Measurements from ENCODE around the gene ZNF385D. TPM values are rescaled to one million over a fixed set of nuclear protein-coding genes. Genes with fewer than 3 reads are reported as not detected.

ZNF385D gene
- polyA plus RNA-seq, 1 donor = 26.2 TPM

GRCh38 chr3:21672303-21672702 lies 78.7 kb downstream of the ZNF385D start:
- no peak for DNase-seq (ENCODE audit: low read depth)

DNA sequence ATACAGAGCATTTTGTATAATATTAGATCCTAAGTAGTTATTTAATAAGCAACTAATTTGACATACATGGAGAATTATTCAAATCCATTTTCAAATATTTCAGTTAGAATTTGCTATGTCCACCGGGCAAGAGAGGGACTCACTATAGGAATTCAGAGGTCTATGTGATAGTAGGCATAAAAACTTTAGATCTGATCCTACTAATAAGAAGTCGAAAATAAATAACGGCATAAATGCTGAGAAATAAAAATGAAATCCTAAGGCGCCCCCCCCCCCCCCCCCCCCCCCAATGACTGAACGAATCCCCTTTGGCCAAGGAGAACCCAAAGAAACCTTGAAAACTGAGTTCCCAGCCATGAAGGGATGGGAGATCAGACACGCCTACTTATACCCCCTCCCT lies 80.6 kb downstream of the ZNF385D start:
- DNase-seq (ENCODE audit: low read depth) = no peak

DNA sequence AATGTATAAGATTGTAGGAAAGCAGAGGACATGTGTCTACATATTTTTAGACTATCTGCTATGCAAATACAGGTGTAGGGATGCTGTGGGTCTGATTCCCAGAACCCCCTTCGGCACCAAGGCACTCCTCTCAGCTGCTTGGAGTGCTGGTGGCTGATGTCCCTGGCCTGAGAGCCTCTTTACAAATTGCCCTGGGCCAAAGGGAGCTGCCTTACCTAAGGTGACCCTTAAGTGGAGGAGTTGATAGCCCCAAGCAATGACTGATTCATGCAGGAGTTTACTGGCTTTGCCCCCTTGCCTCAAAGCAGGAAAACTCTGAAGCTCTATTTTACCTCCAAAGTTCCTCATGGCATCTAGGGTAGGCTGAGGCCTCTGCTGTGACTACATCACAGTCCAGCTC lies 83.0 kb downstream of the ZNF385D start:
- no peak for DNase-seq (ENCODE audit: low read depth)

GRCh38 chr3:21665444-21666100 lies 85.4 kb downstream of the ZNF385D start:
- no peak for DNase-seq (ENCODE audit: low read depth)

DNA sequence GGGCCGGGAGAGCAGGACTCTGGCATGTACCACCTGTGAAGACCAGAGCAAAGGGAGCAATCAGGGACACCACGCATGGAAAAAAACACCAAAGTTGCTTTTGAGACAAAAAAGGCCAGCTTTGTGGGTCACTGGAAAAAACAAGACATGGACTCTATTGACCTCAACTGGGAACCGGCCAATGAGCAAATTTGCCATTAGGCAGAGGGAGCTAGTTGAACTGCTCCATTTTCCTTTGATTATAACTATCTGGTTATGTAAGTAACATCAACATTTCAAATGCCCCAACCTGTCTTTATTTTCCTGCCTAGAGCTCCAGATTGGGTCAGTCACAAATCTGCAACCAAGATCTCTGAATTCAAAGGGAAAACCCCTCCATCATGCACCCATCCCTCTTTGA lies 86.0 kb downstream of the ZNF385D start:
- no peak for DNase-seq (ENCODE audit: low read depth)

DNA sequence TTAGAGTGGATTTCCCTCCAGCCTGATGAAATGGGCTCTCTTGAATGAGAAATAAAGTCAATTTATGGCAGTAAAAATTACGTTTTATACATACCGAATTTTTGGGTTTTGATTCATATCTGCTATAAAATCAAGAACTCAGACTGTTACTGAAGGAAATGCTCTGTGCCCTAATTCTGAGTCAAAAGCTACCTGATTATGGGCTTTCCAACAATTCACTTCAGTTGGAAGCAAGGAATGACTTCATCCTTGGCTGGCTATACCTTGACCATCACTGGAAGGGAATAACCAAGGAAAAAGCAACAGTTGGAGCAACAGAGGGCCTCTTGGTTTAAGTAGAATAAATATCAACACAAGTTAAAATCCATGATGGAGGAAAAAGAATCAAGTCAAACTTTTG lies 88.6 kb downstream of the ZNF385D start:
- DNase-seq (ENCODE audit: low read depth) = no peak

- no peak for DNase-seq (ENCODE audit: low read depth)
These were observed 96.3 kb downstream of the ZNF385D start for GRCh38 chr3:21654662-21655061.

- DNase-seq (ENCODE audit: low read depth) = no peak
These were observed 96.8 kb downstream of the ZNF385D start for GRCh38 chr3:21654241-21654640.

GRCh38 chr3:21649519-21649918 lies 101.5 kb downstream of the ZNF385D start:
- no peak for DNase-seq (ENCODE audit: low read depth)

DNA sequence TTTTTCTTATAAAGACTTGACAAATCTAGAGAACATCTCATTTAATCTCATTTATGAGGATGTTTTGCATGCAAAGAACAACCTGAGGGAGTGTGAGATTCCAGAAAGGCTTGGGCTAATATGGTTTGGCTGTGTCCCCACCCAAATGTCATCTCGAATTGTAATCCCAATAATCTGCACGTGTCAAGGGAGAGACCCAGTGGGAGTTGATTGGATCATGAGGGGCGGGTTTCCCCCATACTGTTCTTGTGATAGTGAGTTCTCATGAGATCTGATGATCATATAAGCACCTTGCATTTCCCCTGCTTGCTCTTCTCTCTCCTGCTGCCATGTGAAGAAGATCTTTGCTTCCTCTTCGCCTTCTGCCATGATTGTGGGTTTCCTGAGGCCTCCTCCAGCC lies 103.0 kb downstream of the ZNF385D start:
- DNase-seq (ENCODE audit: low read depth) = no peak

DNA sequence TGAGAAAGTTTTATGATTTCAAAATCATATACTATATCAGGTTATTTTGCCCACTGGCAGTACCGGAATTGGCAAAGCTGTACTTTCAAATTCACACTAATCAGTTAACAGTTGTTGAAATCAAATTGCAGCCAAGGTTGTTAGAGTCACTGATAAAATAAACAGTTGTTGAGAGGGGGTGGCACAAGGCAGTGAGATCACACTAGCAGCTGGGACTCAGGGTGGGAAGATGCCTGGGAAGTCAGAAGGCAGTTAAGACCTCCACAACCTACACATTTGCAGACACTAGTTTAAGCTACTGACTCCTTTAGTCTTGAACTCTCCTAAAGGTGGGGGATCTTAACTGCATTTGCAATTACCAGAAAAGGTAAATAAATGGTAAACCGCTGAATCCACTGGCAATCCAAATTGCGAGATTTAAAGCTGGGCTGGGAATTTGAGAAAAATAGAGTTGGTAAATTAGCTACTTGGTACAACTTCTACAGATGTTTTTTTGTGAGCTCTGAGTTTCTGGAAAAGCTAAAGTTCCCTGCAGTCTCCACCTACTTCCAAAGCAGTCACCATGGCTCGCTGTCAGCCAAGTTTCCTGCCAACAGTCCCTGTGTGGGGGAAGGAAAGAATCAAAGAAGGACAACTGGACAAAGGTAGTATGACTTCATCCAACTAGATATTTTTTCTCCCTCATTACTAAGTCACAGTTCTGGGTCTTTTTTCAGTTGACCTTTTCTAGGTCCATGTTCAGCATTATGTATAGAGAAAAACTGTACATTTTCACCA lies 105.7 kb downstream of the ZNF385D start:
- DNase-seq (ENCODE audit: low read depth) = peak; percentile 20

DNA sequence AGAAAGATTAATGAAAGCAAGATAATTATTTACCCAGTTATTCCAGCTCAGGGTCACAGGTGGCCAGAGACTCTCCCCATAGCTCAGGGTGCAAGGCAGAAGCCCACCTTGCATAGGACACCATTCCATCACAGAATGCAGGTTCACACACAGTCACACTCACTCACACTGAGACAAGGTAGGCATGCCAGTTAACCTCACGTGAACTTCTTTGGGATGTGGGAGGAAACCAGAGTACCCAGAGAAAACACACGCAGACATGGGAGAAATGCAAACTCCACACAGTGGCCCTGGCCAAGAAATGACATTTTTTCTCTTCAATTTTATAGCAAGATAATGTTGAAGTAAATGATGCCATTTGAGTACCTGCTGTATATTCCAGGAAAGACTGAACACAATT lies 106.7 kb downstream of the ZNF385D start:
- no peak for DNase-seq (ENCODE audit: low read depth)

DNA sequence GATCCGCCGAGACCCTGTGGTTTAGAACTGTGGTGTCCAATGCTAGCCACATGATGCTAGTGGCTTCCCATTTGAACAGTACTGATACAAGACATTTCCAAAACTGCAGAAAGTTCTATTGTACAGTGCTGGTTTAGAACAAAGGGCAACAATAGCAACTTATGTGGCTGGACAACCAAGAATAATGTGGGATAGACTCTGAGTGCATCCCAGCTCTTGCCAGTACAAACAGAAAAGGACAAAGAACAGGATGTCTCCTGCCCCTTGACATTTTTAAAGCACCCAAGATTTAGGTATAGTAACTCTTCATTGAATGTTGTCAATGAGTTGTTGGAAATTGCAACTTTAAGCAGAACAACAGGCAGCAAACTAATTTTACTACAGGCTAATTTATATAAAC lies 107.3 kb downstream of the ZNF385D start:
- no peak for DNase-seq (ENCODE audit: low read depth)

- no peak for DNase-seq (ENCODE audit: low read depth)
These were observed 108.6 kb downstream of the ZNF385D start for GRCh38 chr3:21642433-21642832.

GRCh38 chr3:21641959-21642358 lies 109.1 kb downstream of the ZNF385D start:
- DNase-seq (ENCODE audit: low read depth) = no peak

GRCh38 chr3:21638488-21638887 lies 112.5 kb downstream of the ZNF385D start:
- no peak for DNase-seq (ENCODE audit: low read depth)

- no peak for DNase-seq (ENCODE audit: low read depth)
These were observed 116.9 kb downstream of the ZNF385D start for GRCh38 chr3:21634112-21634511.

DNA sequence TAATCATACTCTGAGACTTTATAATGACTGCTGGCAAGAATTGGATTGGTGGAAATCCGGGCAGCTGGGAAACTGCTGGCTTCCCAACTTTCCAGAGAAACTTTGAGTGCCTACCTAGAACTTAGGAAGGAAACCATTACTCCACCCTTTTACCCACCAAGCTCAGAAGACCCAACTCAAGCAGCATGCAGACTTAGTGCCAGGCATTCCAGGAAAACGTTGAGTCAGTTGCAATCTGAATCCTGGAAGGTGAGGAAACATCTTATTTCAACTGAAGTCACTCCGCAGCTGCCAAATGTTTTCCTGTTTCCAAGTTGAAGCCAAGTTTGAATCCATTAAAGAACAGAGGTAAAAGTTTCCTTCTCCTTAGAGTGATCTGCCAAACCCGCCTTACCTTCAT lies 126.5 kb downstream of the ZNF385D start:
- DNase-seq (ENCODE audit: low read depth) = no peak

DNA sequence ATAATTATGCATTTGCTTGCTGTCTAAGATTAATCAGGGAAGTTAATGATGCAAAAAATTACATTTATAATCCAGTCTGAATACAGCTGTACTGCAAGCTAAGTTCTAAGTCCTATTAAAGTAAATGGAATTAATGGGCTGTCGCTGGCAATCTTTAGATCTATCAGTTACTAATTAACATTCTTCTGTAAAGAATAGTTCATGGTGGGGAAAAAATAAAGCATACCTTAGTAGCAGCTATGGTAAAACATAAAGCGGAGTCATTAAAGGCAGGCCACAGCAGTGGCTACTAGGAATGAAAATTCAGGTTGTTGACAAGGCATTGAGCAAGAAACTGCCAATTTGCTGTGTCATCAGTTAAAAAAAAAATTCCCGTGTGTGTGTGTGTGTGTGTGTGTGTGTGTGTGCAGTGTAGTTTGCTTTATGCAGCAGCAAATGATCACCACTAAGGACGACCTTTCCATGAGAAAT lies 129.8 kb downstream of the ZNF385D start:
- no peak for DNase-seq (ENCODE audit: low read depth)

GRCh38 chr3:21620511-21621155 lies 130.4 kb downstream of the ZNF385D start:
- DNase-seq (ENCODE audit: low read depth) = no peak

- DNase-seq (ENCODE audit: low read depth) = no peak
These were observed 132.3 kb downstream of the ZNF385D start for GRCh38 chr3:21618695-21619094.

- peak; percentile 1 for DNase-seq (ENCODE audit: low read depth)
These were observed 137.5 kb downstream of the ZNF385D start for GRCh38 chr3:21613372-21614070.

All from forelimb muscle (tissue), 1 donor.